HG03196 (cell line): ENCODE results near the gene NPAS2.

Source experiments
- ATAC-seq: cut with Tn5 transposase; IDR thresholded peaks from one replicate; pipeline ENCODE4 v1.9.1; 2021; ENCODE audit not compliant: unreplicated experiment

Gene NPAS2

DNA sequence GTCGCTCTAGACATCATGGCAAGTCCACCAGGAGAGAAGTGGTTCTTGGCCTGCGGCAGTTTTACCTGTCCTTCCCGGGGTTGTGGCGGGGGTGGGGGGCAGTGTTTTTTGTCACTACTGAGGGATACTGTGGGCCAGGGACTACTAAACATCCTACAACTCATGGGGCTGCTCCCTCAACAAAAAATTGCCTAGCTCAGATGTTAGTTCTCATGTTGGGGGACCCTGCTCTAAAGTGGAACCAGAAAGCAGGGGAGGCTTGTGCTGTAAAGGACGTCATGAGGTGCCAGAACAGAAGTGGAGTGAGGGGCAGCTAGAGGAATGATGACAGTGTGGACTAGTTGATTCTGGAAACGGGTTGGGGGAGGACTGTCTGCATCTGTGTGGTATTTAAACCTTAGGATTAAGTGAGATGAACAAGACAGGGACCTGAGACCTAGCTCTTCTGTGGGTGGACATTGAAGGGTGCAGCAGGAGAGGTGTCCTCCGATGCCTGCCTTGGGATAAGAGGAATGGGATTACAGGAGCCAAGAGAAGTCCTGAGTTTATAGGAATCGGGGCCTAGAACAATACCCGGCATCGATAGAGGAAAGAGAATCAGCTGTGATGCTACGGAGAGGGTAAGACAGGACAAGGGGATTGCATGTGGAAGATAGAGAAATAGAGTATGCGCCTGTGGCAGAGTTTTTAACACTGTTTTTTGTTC lies 184.8 kb downstream of the NPAS2 start:
- ATAC-seq = no peak

DNA sequence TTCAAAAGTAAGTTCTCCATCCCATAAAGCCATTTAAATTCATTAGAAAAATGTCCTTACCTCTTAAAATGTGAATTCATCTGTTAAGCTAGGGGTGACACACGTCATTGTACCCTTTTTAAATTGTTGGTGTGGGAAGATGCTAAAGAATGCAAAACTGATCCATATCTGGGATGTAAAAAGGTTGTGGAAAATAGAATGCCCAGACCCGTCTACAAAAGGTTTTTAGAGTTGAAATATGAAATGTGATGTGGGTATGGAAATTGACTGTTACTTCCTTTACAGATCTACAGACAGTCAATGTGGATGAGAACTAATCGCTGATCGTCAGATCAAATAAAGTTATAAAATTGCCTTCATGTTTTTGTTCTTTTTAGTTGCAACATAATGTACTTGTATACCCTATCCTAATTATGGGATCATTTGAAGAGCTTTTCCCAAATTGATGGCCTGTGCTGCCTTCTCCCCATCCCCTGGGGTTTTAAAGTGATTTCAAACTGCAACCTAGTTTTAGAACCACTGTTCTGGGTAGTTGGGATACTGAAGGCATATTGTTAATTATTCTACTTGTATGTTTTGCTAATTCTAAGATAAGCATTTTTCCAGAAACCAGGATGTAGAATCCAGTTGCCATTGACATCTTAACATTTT lies 186.3 kb downstream of the NPAS2 start:
- no peak for ATAC-seq

DNA sequence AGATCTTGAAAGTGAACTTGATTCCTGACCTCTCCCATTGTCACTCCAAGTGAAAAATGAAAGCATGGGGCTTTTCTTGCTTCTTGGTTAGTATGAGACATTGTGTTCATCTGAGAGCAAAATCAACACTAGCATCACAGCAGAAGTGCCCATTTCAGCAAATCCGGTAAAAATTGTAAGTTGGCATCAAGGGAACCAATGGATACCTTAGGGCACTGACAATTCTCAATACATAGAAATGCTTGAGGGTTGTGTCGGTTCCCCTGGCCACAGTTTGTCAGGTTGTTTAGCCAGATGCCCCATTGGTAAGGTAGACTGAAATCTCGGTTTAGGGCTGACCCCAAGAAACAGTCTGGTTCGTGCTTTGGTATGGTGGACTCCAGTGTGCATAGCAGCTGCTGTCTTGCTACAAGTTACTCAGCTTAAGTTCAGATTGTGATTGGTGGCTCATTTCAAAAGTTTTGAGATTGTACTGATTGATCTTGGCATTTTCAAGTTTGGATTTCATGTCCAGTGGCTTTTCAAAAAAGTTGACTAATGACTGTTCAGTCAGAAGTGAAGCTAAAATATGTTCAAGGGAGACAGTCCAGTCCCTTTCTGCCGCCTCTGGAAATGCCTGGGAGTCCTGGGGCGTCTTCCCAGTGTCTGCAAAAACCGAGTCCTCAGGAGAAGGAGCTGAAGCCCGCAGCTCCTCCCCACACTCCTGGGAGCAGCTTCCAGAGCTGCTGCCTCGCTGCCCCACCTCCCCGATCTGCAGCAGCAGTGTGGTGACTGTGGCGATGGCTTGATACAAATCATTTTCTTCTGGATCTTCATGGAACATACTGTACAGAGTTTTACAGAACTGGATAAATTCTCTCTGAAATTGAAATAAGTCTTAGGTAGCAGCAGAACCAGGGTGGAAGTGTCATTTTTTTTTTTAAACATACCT lies 187.7 kb downstream of the NPAS2 start:
- ATAC-seq = no peak

DNA sequence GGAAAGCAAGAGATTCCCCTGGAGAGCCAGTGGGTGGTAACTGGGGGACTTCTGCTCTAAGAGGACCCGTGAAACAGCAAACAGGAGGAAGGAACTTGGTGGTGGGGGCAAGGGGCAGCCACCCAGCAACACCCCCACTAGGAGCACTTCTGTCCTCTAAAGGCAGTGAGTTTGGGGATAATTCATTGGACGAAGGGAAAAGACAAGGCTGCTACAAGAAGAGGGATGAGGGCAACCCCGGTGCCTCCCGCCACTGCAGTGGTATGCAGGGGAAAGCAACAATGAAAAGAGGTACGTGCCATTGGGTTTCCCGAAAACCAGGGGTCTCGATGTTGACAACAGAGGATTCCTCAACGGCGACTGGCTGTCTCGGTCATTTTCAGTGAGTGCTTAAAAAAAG lies 191.2 kb downstream of the NPAS2 start:
- no peak for ATAC-seq

DNA sequence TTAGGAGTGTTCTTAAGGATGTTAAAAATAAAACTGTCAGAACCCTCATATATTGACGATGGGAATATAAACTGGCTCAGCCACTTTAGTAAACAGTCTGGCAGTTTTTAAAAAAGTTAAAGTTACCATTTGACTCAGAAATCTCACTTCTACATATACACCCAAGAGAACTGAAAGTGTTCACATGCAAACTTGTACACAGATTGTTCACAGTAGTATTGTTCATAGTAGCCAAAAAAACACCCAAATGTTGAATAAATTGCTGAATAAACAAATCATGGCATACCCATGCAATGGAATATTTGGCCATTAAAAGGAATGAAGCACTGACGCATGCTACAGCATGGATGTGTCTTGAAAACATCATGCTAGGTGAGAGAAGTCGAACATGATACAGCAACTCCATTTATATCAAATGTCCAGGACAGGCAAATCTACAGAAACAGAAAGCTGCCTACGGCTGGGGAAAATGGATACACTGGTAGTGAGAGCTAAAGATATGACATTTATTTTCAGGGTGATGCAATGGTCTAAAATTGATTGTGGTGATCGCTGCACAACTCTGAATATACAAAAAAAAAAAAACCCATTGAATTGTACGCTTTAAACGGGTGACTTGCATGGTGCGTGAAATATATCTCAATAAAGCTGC lies 192.2 kb downstream of the NPAS2 start:
- peak; percentile 74 for ATAC-seq

DNA sequence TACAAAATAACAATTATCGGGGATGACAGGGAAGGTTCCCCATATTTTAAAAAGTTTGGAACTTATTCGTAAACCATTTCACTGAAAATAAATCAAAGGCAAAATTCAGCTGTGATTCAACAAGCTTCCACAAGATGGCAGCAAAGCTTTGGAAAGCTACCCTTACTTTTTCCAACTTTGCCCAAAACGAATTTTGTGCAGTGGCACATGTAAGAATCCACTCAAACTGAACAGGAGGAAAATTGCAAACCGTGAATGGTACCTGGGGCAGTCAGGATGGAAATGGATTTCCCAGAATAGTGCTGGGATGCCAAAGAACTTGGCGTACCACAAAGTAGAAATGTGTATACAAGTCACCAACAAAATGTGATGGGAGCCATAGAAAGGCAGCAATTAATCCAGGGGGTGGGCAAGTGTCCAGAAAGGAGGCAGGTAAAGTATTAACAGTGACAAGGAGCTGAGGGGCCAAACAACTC lies 192.8 kb downstream of the NPAS2 start:
- no peak for ATAC-seq

DNA sequence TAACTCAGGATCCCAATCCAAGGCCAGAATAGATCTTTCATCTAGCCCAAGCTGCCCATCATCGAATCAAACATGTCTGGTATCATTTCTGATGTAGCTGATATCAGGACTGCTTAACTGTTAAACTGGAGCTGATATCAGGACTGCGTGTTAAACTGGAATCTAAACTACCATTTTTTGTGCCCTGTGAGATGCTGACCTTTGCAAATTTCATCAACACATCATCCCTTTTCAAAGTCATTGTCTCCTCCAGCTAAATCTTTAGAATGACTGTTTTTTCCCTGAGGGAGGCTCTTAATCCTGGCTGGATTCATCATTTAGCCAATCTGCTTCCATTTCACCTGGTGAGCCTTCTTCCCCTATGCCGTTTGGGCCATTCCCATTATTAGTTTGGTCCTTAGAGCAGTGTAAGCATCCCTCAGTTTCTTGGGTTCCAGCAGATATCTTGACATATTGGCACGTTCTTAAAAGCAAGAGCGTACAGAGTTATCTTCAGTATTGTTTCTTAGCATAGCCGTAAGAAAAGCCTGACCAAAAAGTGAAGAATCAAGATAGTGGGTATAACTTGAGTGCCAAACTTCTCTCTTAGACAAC lies 194.4 kb downstream of the NPAS2 start:
- ATAC-seq = no peak

DNA sequence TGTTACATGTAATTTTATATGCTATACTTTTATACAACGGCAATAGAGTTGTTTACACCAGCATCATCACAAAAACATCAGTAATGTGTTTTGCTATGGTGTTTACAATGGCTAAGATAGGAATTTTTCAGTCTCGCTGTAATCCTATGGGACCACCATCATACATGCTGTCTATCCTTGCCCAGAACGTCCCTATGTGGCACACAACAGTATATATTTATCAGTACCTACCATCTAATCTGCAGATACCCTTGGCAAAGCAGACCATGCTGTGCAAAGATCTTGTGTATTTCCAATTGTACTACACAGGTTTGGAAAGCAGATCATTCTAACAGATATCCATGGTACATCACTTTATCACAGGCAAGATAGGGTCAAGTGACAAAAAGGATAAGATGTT lies 197.4 kb downstream of the NPAS2 start:
- ATAC-seq = no peak

DNA sequence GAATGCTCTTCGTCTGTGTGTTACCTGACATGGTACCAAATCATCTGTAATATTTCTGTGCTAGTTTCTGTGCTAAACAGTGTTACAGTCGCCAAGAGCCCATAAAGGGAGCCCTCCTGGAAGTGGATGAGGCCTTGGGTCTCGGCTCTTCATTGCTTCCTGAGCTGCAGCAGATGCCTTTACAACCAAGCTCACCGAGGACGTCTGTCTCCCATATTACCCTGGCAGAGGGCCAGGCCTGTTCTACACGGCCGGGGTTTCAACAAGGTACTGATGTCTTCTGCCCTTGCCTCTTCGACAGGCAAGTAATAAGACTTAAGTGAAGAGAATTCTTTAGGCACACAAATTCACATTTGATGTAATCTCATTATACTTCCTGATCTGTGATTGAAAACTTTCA lies 199.0 kb downstream of the NPAS2 start:
- ATAC-seq = no peak

DNA sequence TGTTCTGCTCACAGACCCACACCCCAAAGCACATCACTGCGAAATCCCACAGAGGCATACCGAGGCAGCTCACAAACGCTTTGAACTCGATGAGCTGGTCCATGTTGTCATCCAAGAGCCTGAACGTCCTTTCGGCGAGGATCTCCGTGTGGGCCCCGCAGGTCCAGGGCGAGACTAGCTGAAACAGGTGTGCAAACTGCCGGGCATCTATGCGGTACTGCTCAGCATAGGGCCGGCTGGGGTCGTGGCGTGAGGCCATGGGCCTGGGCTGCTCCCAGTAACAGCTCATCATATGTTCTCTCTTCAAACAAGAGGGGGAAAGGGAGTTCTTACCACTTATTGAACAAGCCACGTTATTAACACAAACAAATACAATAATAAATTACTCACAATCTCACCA lies 202.3 kb downstream of the NPAS2 start:
- no peak for ATAC-seq

DNA sequence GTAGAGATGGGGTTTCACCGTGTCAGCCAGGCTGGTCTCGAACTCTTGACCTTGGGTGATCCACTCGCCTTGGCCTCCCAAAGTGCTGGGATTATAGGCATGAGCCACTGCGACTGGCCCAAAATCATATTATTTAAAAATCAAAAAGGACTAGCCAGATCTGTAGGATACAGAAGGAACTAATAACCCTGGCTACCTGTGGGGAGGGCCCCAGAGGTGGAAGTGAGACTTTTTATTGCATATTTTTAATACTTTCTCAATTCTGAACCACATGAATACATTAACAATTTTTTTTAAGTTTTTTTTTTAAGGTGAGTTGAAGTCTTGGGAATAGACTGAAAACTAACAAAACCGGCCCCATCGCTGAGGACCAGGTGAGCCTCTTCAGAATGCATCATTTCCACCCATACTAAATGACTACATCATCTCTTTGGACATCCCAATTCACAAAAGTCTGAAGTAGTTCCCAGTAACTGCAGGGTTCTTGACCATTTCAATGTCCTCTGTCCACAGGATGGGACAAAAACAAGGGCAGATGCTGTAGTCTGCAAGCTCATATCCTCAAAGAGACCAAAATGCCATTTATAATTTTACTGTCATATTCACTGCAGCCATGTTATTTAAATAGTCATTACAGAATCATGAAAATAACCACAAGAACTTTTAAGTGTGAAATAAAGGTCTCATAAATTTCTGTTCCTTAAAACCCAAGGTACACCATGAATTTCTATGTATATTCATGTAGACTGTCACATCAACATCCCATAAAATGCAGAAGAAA lies 203.6 kb downstream of the NPAS2 start:
- no peak for ATAC-seq

DNA sequence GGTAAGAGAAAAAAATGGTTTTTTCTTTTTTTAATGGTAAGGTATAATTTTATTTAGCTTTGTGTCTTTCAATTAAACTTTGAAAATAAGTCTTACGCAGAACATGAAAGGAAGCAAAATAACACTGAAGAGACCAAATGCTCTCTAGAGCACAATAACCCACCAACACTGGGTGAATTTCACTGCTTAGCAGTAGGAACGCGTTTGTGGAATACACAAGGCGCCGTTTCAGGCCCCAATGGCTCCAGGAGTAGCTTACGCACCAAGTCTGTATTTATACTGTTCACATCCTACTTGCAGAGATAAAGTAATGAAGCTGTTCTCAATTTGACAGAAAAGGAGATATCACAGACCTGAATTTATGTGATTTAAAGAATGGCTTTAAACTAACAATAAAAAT lies 205.6 kb downstream of the NPAS2 start:
- ATAC-seq = no peak

DNA sequence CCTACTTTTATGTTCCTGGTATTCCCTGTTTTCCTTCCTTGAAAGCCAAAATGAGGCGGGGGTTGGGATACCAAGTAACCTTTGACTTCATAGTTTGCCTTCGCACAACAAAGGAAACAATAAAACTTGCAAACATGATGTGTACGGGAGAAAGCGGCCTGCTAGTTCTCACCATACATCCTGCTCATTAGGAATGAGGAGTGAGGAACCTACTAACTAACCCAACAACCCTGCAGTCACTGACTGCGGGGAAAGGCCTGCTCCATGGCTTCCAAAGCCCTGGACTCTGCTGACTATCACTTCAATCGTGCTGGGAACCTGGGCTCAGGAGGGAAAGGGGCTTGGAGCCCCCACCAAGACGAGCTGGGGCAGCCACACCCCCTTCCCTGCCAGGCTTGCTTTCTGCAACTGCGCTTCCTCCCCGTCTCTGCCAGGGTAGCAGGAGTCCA lies 206.3 kb downstream of the NPAS2 start:
- ATAC-seq = no peak

DNA sequence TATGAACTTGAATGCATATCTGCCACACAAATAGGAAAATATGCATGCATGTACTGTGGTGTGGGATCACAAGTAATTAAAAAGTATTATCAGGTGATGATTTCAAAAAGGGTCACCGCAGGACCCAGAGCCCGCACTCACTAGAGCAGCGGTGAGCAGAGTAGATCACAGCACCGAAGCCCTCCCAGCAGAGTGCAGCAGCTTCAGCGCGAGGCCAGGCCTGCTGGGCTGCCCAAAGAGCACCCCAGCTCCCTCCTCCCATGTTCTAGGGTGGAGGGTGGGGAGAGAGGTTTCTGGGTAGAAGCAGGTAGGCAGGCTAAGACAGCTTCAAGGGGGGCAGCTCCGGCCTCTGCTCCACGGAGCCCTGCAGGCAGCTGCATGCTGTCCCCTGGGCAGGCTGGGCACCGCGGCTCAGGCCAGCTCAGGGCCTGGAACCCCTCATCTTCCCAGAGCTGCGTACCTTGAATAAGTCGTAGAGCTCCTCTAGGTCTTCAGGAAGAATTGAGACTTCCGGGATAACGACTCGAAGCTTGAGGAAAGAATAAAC lies 207.1 kb downstream of the NPAS2 start:
- ATAC-seq = no peak

DNA sequence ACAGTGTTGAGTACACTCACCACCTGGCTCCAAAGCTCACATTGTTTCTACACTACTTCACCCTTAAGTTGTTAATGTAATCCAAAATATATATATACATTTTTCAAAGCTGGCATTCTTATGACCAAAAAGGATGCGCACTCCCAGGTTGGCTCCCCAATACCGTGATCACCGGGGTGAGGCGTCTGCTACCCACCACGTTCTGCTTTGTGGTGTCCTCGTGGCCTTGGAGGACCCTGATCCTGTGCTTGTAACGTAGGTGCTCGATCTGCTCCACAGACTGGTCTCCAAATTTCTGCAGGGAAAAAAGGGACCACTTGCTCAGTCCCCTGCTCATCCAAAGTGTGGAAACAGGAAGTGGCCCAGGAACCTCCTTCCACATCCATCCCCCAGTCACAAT lies 207.9 kb downstream of the NPAS2 start:
- ATAC-seq = no peak

DNA sequence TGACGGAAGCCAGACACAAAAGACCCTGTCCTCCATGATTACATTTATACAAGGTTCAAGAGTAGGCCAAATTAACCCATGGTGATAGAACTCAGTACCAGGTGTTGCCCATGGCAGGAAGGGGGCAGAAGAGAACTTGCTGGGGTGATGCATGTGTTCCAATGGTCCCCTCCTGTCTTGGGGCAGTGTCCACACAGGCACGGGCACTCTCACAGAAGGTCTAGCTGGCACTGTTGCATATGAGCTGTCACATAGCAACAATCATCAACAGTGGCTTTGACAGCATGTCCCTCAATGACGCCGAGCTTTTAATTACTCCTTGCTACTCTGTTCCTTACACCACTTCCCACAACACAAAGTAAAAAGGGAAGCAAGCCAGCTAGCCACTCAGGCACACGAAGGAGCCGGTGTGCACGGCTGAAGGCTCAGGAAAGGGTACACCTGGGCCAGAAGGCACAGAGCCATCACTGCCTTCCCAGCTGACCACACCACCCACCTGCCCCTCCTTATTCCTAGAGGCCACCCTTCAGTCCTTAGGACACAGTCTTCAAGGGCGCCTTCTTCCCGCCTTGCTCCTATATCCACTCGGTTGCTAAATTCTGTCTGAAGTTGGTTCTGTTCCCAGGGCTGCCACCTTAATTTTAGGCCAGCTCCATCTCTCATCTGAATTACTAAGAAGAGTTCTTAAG lies 211.1 kb downstream of the NPAS2 start:
- ATAC-seq = no peak

DNA sequence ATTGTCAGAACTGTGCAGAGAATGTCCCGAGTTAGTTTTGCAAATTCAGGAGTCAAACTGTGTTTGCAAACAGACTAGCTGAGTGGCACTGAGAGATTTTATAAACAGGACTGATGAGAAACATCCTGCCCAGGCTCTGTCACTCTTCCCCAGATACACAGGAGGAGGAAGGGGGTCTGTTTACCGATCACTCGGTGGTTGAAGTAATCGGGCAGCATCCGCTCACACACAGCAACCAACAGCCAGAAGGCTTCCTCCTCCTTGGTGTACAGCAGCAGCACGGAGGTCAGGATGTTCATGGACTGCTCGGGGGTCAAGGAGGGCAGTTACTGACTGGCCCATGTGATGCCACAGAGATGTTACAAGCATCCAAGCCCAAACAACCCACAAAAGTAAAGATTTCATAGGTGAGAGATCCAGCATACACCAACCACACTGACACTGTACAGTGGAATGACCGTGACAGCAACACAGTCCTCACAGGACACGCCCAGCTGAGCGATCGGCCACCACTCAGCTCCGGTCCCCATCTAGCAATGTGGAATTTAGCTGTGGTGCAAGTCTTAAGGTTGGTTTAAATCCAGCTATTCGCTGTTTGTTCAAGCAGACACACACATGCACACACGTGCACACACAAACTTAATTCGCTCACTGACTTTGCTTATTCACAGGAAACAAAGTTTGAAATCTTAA lies 212.3 kb downstream of the NPAS2 start:
- no peak for ATAC-seq

DNA sequence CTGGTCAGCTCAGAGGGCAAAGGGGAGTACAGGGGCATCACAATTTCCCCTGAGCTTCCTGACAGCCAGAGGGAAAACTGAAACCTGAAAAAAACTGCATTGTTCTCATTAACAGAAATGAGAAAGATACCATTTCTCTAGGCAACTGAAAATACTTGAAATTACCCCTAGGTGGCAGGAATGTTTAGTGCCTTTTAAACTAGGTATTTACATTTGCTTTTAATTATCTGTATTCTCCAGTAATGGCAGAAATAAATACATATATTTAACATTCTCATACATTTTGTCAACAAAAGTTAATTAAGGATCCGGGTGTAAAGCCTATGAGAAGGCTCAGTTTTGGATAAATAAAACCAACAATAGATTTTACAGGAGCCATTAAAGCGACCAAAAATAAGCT lies 216.6 kb downstream of the NPAS2 start:
- ATAC-seq = no peak
